Hair follicle dermal papilla cell (primary cell): ENCODE results near the gene TFAP2B. TPM values are rescaled to one million over a fixed set of nuclear protein-coding genes. Genes with fewer than 3 reads are reported as not detected.

Experiments
- total RNA-seq: library from RNA; depleted of rRNA; stranded (reverse); fragments of >200 nt; gene quantifications from 2 replicates; pipeline ENCODE4 v1.2.3, GENCODE V29; 2012

TFAP2B gene
- total RNA-seq, result not detected in 2 replicates

DNA sequence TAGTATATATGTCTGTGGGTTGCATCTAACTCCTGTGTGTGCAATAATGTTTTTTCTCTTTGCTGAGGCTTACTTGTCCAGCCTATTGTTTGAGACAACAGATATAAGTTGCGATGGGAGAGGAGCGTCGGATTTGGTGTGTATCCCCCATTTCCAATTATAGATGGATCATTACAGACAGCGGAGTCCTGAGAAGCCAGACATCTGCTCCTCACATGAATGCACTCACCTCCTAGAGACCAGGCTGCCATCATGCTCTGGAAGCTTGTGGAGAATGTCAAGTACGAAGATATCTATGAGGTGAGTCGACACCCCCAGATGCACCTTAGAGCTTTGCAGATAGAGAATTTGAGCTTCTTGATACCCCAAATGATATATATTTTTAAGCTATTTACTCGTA lies at the start of gene TFAP2B:
Gene TFAP2B, plus strand, starts transcription at position 199 of the 400 bp plus-strand sequence. Its CDS starts 21 bp downstream, at position 220.

Other genes starting within 250 kb of the TFAP2B start
- gene TFAP2D, start 105.3 kb upstream of the TFAP2B start, total RNA-seq, result not detected in 2 replicates